ENCODE data around the gene SLC25A36.

GRCh38 chr3:140950863-140951262, 9.2 kb downstream of the SLC25A36 start:
- TF ChIP-seq CTCF (conservative IDR thresholded peaks at IDR 0.05; ENCODE audit: low read depth, low read length) (no peak), SMC3 (IDR thresholded peaks at IDR 0.05; ENCODE audit: low read depth, low read length) (no peak), RFX5 (IDR thresholded peaks at IDR 0.05; ENCODE audit: low read depth, low read length) (no peak), POLR2A (IDR thresholded peaks at IDR 0.05; ENCODE audit: low read depth, low read length) (no peak), MAZ (IDR thresholded peaks at IDR 0.05; ENCODE audit: borderline replicate concordance, low read depth, low read length) (no peak), RAD21 (IDR thresholded peaks at IDR 0.05; ENCODE audit: low read length) (no peak), USF2 (IDR thresholded peaks at IDR 0.05; ENCODE audit: low read depth, low read length) (no peak), FOS (IDR thresholded peaks at IDR 0.05; ENCODE audit: low read depth, low read length) (no peak), RCOR1 (IDR thresholded peaks at IDR 0.05; ENCODE audit: insufficient replicate concordance, low read length) (no peak), MAFK (IDR thresholded peaks at IDR 0.05; ENCODE audit: low read depth, low read length) (no peak), MXI1 (IDR thresholded peaks at IDR 0.05; ENCODE audit: borderline replicate concordance, low read depth, low read length) (no peak)

All from IMR-90 (cell line).